Heart right ventricle (tissue), 16 donors: ENCODE results near the gene SLC12A8. TPM values are rescaled to one million over a fixed set of nuclear protein-coding genes. Genes with fewer than 3 reads are reported as not detected.

Experiments used
- ATAC-seq, 8 donors: fragments of 200-7000 bp; cut with Tn5 transposase; one replicate each; pipeline ENCODE4 v1.9.1; 2020; ENCODE audit warnings: mild to moderate bottlenecking in 8 of 8, moderate library complexity in 8 of 8, moderate number of reproducible peaks in 1 of 8
- DNase-seq, 2 donors: peaks; one replicate each; pipeline ENCODE4 v3.0.0-alpha.2; 2020
- H3K27ac ChIP-seq, 10 donors: fragments of 200-600 bp; sonication (generic) in 2 of 10; one replicate each; pipeline versions ENCODE4 v1.5.0 to v1.8.0; 2020 to 2022; ENCODE audit warnings: mild to moderate bottlenecking in 3 of 10
- H3K27me3 ChIP-seq, 7 donors: fragments of 200-600 bp; one replicate each; pipeline ENCODE4 v1.8.0; 2021 to 2022; ENCODE audit warnings: mild to moderate bottlenecking in 2 of 7
- H3K36me3 ChIP-seq, 9 donors: fragments of 200-600 bp; sonication (generic) in 1 of 9; one replicate each; pipeline versions ENCODE4 v1.5.0 to v1.8.0; 2020 to 2022; ENCODE audit warnings: mild to moderate bottlenecking in 2 of 9
- H3K4me1 ChIP-seq, 9 donors: fragments of 200-600 bp; sonication (generic) in 1 of 9; one replicate each; pipeline versions ENCODE4 v1.5.0 to v1.8.0; 2020 to 2022; ENCODE audit warnings: mild to moderate bottlenecking in 4 of 9
- H3K4me3 ChIP-seq, 10 donors: fragments of 200-600 bp; sonication (generic) in 2 of 10; one replicate each; pipeline versions ENCODE4 v1.5.0 to v1.8.0; 2020 to 2022; ENCODE audit warnings: mild to moderate bottlenecking in 7 of 10, moderate library complexity in 2 of 10
- H3K9me3 ChIP-seq, 11 donors: fragments of 200-600 bp in 10 of 11; sonication (generic) in 2 of 11; one replicate each; pipeline versions ENCODE4 v1.5.0 to v1.8.0; 2013 to 2022; ENCODE audit warnings: mild to moderate bottlenecking in 2 of 11, control low read depth in 1 of 11, moderate library complexity in 1 of 11
- WGBS, 2 donors: extraction: QIAGEN DNeasy Blood & Tissue Kit; methylation state at CpG; one replicate each; pipeline ENCODE4 v1.1.7; 2013; ENCODE audit warnings: inconsistent platforms in 1 of 2; 5-methylcytosine and 5-hydroxymethylcytosine counted together
- intact Hi-C, 10 donors: fragments of 100-400 bp; cut with DNase I; formaldehyde crosslinking; loops; one replicate each; pipeline versions ENCODE4 v1.11.1 to v1.14.2; 2022
- polyA plus RNA-seq, 2 donors: library from polyadenylated mRNA; stranded (reverse); fragments of 200-250 nt; gene quantifications; one replicate each; pipeline ENCODE4 v1.2.3, GENCODE V29; 2013
- total RNA-seq, 10 donors: library from RNA; stranded (reverse); fragmentation: NEBNext Ultra II Directional in 3 of 10; extraction: Animal tissue kit (Norgen Biotek cat#: 25700) in 3 of 10; gene quantifications; one replicate each; pipeline versions ENCODE4 v1.2.1 to v1.2.4, GENCODE V29; 2021 to 2023
- TF ChIP-seq, protein P1 (sequence below), 9 donors: fragments of 200-600 bp; sonication (generic) in 2 of 9; IDR thresholded peaks; one replicate each; pipeline versions ENCODE4 v1.5.0 to v1.8.0; 2021 to 2022; ENCODE audit warnings: antibody characterized with exemption in 9 of 9, mild to moderate bottlenecking in 5 of 9, moderate library complexity in 1 of 9
- donor health status: Arrhythmogenic right ventricular cardiomyopathy.
- donor health status: ischemic (EF 13 %, LVEDD 7.1; RV severe dilation, severe dysfunction).
- donor health status: healthy with polysubstance abuse.
- donor health status: DM: no; HTN: yes; CAD: no.
- donor health status: DM: no; HTN: no; CAD: no.
- donor health status: ischemic (EF 25% LVEDD 6.9; RV normal size, moderate dysfunction).
- donor health status: ischemic (EF 25% LVEDD 5.7; RV mildly dilated, moderate dysfunction).
- donor health status: healthy.
- donor health status: DM: yes; HTN: yes; CAD: no.
- donor health status: Ischemic cardiomyopathy.
- donor health status: ischemic (EF 35%, LVEDD 5.7; RV mildly dilated, moderate dysfunction).
- donor health status: nonischemic (EF 11% LVEDD 7.7; RV severe dilation, severe dysfunction).
- donor health status: DM: yes; HTN: yes; CAD: no.
- donor health status: PGD.
- donor health status: ischemic (EF 29% LVEDD 5.4; RV normal size, mild dysfunction).
- donor health status: nonischemic (EF 23%, LVEDD 6.1; RV moderate dilation, normal function).

The SLC12A8 gene
- total and polyA plus RNA-seq, 12 donors, result 0.09 to 0.88 (median 0.40) TPM; not detected in 1

DNA sequence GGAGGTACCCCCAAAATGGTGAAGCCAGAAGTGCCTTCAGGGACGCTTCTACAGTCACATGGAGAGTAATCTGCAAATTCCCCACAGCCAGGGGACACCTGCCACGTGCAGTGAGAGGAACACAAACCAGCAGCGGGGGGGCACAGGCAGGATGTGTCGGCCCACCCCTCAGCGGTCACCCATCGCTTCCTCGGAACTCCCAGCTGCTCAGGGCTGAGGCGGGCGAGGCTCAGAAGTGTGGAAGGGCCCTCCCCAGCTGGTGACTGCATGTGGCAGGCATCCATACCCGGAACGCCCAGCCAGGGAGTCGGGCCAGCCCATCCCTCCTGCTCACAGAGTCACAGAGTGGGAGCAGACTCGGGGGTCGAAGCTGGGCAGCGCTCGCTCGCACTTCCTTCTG lies 63.7 kb downstream of the SLC12A8 start:
- H3K9me3 ChIP-seq, result no peaks in the 10 kb centered on the region
- intact Hi-C loops, result loop anchor here in 1 of 10 donors (5.0 kb wide), 1 partner anchor 152 kb away; no protein-coding TSS in a partner anchor
- WGBS, 2 donors, result 34 to 37% methylated on average over 17 of the region's 17 CpGs
- TF ChIP-seq, protein P1, sequence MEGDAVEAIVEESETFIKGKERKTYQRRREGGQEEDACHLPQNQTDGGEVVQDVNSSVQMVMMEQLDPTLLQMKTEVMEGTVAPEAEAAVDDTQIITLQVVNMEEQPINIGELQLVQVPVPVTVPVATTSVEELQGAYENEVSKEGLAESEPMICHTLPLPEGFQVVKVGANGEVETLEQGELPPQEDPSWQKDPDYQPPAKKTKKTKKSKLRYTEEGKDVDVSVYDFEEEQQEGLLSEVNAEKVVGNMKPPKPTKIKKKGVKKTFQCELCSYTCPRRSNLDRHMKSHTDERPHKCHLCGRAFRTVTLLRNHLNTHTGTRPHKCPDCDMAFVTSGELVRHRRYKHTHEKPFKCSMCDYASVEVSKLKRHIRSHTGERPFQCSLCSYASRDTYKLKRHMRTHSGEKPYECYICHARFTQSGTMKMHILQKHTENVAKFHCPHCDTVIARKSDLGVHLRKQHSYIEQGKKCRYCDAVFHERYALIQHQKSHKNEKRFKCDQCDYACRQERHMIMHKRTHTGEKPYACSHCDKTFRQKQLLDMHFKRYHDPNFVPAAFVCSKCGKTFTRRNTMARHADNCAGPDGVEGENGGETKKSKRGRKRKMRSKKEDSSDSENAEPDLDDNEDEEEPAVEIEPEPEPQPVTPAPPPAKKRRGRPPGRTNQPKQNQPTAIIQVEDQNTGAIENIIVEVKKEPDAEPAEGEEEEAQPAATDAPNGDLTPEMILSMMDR (IDR thresholded peaks at IDR 0.05), result no peak
- peak overlapping the region in 4 of 10 donors; percentile 8 to 92 (median 44) for H3K27ac ChIP-seq
- no peaks in the 10 kb centered on the region for H3K27me3 ChIP-seq
- DNase-seq (peak; percentile 62 to 68), ATAC-seq (peak; percentile 34 to 82 (median 69))
- H3K4me3 ChIP-seq, result no peak overlapping the region
- H3K36me3 ChIP-seq, result no peaks in the 10 kb centered on the region
- peaks cover 21 to 81% (median 64%) of the 10 kb centered on the region in 9 donors for H3K4me1 ChIP-seq

DNA sequence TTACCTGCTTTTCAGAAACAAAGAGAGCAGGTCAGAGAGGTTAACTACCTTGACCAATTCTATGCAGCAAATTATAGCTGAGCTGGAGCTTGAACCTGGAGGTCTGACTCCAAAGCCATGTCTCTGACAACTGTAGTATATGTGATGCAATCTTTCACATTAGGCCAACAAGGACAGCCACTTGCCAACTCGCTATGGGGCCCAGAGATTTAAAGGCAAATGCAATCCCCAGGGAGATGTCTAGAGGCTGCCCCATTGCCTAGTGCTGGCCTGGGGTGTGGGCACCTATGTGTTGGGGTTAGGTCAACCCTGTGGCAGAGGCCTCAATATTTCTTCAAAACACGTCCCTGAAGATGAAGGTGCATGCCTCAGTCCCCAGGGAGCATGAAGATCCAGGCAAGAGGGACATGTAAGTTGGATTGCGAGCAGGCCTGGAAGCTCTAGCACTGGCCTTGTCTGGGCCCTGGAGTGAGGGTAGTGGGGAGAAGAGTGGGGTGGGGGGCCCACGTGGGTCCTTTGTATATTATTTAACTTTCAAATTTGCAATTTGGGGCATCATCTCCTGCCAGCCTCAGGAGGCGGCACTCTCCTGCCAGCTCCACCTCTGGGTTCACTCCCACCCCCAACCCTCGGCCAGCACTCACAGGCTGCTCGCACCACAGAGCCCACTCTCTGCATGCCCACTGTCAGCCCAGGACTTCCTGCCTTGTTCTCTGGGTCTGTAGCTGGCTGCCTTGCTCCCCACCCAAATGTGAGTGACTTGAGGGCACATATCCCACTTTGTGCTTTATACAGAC lies 64.3 kb downstream of the SLC12A8 start:
- Histone ChIP-seq H3K9me3 (no peaks in the 10 kb centered on the region), H3K27me3 (no peaks in the 10 kb centered on the region), H3K36me3 (no peaks in the 10 kb centered on the region), H3K27ac (peak overlapping the region in 6 of 10 donors; percentile 8 to 92 (median 47)), H3K4me3 (no peak overlapping the region), H3K4me1 (peaks cover 25 to 87% (median 70%) of the 10 kb centered on the region in 9 donors)
- 87 to 92% methylated on average over 7 of the region's 7 CpGs for WGBS, 2 donors
- TF ChIP-seq, protein P1 (IDR thresholded peaks at IDR 0.05), result no peak
- intact Hi-C loops, result loop anchor here in 1 of 10 donors (5.0 kb wide), 1 partner anchor 151 kb away; no protein-coding TSS in a partner anchor
- DNase-seq (no peak), ATAC-seq (peak in 1 of 8 donors; percentile 25)

DNA sequence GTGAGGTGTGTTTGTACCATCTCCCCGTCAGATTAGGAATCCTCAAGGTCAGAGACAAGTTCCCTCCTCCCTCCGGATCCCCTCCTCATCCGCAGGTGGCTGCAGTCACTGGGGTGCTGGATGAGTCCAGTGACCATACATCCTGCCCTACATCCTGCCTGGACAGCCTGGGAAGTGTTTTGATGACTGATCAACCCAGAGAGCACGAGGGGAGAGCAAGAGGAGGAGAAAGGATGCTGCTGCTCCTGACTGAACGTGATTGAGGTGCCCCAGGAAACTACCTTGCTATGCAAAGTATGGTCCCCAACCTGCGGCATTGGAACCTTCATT lies 65.1 kb downstream of the SLC12A8 start:
- WGBS, 2 donors, result 51 to 60% methylated on average over 6 of the region's 6 CpGs
- no peak for DNase-seq
- peak in 6 of 8 donors; percentile 2 to 31 (median 15) for ATAC-seq
- Histone ChIP-seq H3K27me3 (no peaks in the 10 kb centered on the region), H3K4me1 (peaks cover 25 to 94% (median 78%) of the 10 kb centered on the region in 9 donors), H3K9me3 (no peaks in the 10 kb centered on the region), H3K36me3 (no peaks in the 10 kb centered on the region), H3K4me3 (no peak overlapping the region), H3K27ac (peak overlapping the region in 9 of 10 donors; percentile 44 to 92 (median 53))
- TF ChIP-seq, protein P1 (IDR thresholded peaks at IDR 0.05), result no peak
- intact Hi-C loops, result loop anchor here in 1 of 10 donors (5.0 kb wide), 1 partner anchor 150 kb away; no protein-coding TSS in a partner anchor

DNA sequence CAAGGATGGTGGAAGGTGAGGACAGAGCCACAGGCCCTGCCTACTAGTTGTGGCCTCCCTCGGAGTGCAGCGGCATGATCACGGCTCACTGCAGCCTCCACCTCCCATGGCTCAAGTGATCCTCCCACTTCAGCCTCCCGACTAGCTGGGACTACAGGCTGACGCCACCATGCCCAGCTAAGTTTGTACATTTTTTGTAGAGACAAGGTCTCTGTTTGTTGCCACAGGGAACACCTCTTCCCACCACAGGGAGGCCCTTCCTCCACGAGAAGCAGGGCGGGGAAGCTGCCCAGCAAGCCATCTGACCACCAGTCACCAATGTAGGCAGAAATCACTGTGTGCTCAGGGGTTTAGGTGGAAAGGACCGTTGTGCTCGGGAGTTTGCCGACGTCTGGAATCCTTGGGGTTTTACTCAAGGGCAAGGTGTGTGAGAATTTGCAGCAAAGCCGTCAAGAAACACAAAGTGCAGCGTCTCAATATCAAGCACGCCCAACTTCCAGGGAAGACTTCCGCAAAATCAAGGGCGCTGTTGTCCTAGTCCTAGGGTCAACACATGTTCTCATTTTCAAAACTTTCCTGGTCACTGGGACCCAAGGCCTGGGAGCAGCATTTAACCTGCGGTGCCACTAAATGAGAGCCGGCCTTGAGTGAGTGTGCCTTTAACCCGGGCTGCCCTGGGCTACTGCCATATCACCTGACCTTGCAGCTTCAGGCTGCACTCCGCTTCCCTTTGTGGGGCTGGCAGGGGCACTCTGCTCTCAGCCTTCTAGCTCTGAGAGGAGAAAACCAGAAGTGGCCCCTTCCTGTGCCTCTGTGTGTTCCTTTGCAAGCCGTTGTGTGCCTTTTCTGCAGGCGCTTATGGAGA lies 65.7 kb downstream of the SLC12A8 start:
- DNase-seq (no peak), ATAC-seq (peak; percentile 28 to 63 (median 50))
- WGBS, 2 donors, result 68 to 71% methylated on average over 22 of the region's 22 CpGs
- intact Hi-C loops, result loop anchor here in 1 of 10 donors (5.0 kb wide), 1 partner anchor 150 kb away; no protein-coding TSS in a partner anchor
- Histone ChIP-seq H3K9me3 (no peaks in the 10 kb centered on the region), H3K27me3 (no peaks in the 10 kb centered on the region), H3K27ac (peak overlapping the region in 9 of 10 donors; percentile 44 to 92 (median 53)), H3K36me3 (no peaks in the 10 kb centered on the region), H3K4me3 (no peak overlapping the region), H3K4me1 (peaks cover 29 to 97% (median 82%) of the 10 kb centered on the region in 9 donors)
- TF ChIP-seq, protein P1 (IDR thresholded peaks at IDR 0.05), result no peak
